Right lobe of liver (tissue), 6 donors: ENCODE data around the gene LTBP3. TPM values are rescaled to one million over a fixed set of nuclear protein-coding genes. Genes with fewer than 3 reads are reported as not detected.

Experiments used
- ATAC-seq, 4 donors: fragments of 200-7000 bp; cut with Tn5 transposase; one replicate each; pipeline ENCODE4 v1.9.1; 2020; ENCODE audit warnings: mild to moderate bottlenecking in 4 of 4, moderate library complexity in 4 of 4
- DNase-seq, 3 donors: peaks; one replicate each; pipeline ENCODE4 v3.0.0-alpha.2; 2020
- H3K27ac ChIP-seq, 3 donors: fragments of 200-600 bp; one replicate each; pipeline ENCODE4 v1.8.0; 2022
- H3K27me3 ChIP-seq, 2 donors: fragments of 200-600 bp; one replicate each; pipeline ENCODE4 v1.8.0; 2022
- H3K36me3 ChIP-seq, 4 donors: fragments of 200-600 bp; sonication (generic) in 1 of 4; one replicate each; pipeline versions ENCODE4 v1.5.1 to v1.8.0; 2017 to 2022; ENCODE audit warnings: control low read depth in 1 of 4
- H3K4me1 ChIP-seq, 4 donors: fragments of 200-600 bp; sonication (generic) in 1 of 4; one replicate each; pipeline versions ENCODE4 v1.5.1 to v1.8.0; 2017 to 2022; ENCODE audit warnings: control low read depth in 1 of 4
- H3K4me3 ChIP-seq, 3 donors: fragments of 200-600 bp; one replicate each; pipeline ENCODE4 v1.8.0; 2022
- H3K9me3 ChIP-seq, 4 donors: fragments of 200-600 bp; sonication (generic) in 1 of 4; one replicate each; pipeline versions ENCODE4 v1.5.1 to v1.8.0; 2017 to 2022; ENCODE audit warnings: control low read depth in 1 of 4
- CTCF ChIP-seq, 4 donors: fragments of 200-600 bp in 3 of 4; fragments of 450-650 bp in 1 of 4; IDR thresholded peaks; one replicate each; pipeline versions ENCODE4 v1.5.1 to v1.8.0; 2016 to 2022; ENCODE audit warnings: antibody characterized with exemption in 4 of 4, mild to moderate bottlenecking in 2 of 4
- POLR2A ChIP-seq: fragments of 450-650 bp; IDR thresholded peaks from one replicate; pipeline ENCODE4 v1.6.1; 2017; ENCODE audit warnings: antibody characterized with exemption, mild to moderate bottlenecking
- WGBS: methylation state at CpG from one replicate; pipeline ENCODE4 v1.1.6; 2018; ENCODE audit warnings: low coverage, low lambda C conversion rate; ENCODE audit not compliant: insufficient coverage; ENCODE audit errors: missing lambda C conversion rate; 5-methylcytosine and 5-hydroxymethylcytosine counted together
- intact Hi-C, 2 donors: fragments of 100-400 bp; cut with DNase I; formaldehyde crosslinking; loops; one replicate each; pipeline versions ENCODE4 v1.11.2 to v1.14.1; 2022
- total RNA-seq, 6 experiments: library from RNA; depleted of rRNA in 2 of 6; stranded (reverse); fragments of >200 nt in 2 of 6; fragmentation: NEBNext Ultra II Directional in 3 of 6; extraction: Animal tissue kit (Norgen Biotek cat#: 25700) in 3 of 6; gene quantifications; one replicate each; pipeline versions ENCODE4 v1.1.0 to v1.2.4, GENCODE V29; 2016 to 2023
- donor health status: DM: no; HTN: yes; CAD: no.
- donor health status: DM: no; HTN: no; CAD: no.
- donor health status: DM: no; HTN: no; CAD: no.
- donor health status: DM: no; HTN: yes; CAD: no.
- donor health status: DM: no; HTN: yes; CAD: no.

LTBP3 gene
- total RNA-seq, 6 experiments from 2014 or later: 26.6 to 94.1 (median 46.8) TPM

GRCh38 chr11:65586247-65586630 is 28.1 kb upstream of the LTBP3 start:
- H3K27me3 ChIP-seq: no peaks in the 10 kb centered on the region
- H3K9me3 ChIP-seq: no peaks in the 10 kb centered on the region
- DNase-seq (no peak), ATAC-seq (no peak)
- no peak overlapping the region for H3K27ac ChIP-seq
- H3K4me3 ChIP-seq: no peak overlapping the region
- H3K4me1 ChIP-seq: no peaks in the 10 kb centered on the region
- intact Hi-C loops: no loop called here
- TF ChIP-seq CTCF (IDR thresholded peaks at IDR 0.05): no peak
- no peak for TF ChIP-seq POLR2A
- no peaks in the 10 kb centered on the region for H3K36me3 ChIP-seq
- 60% methylated on average over 2 of the region's 4 CpGs for WGBS

- 90% methylated on average over 18 of the region's 51 CpGs for WGBS
- H3K4me3 ChIP-seq: no peak overlapping the region
- no peaks in the 10 kb centered on the region for H3K4me1 ChIP-seq
- intact Hi-C loops: no loop called here
- ATAC-seq (no peak), DNase-seq (no peak)
- H3K36me3 ChIP-seq: no peaks in the 10 kb centered on the region
- no peak for TF ChIP-seq CTCF (IDR thresholded peaks at IDR 0.05)
- TF ChIP-seq POLR2A: no peak
- no peaks in the 10 kb centered on the region for H3K9me3 ChIP-seq
- no peak overlapping the region for H3K27ac ChIP-seq
- H3K27me3 ChIP-seq: no peaks in the 10 kb centered on the region
Observed at GRCh38 chr11:65585396-65586246, 27.5 kb upstream of the LTBP3 start.

- no peak for DNase-seq
Observed at GRCh38 chr11:65584723-65585171, 26.6 kb upstream of the LTBP3 start.

GRCh38 chr11:65584106-65584505 is 25.9 kb upstream of the LTBP3 start:
- H3K4me3 ChIP-seq: no peak overlapping the region
- H3K27me3 ChIP-seq: no peaks in the 10 kb centered on the region
- H3K27ac ChIP-seq: no peak overlapping the region
- H3K9me3 ChIP-seq: no peaks in the 10 kb centered on the region
- TF ChIP-seq CTCF (IDR thresholded peaks at IDR 0.05) (no peak), POLR2A (no peak)
- no peaks in the 10 kb centered on the region for H3K4me1 ChIP-seq
- ATAC-seq (no peak), DNase-seq (no peak)
- H3K36me3 ChIP-seq: no peaks in the 10 kb centered on the region
- no CpG with 5 or more reads among the region's 8 CpGs for WGBS
- intact Hi-C loops: no loop called here

More at GRCh38 chr11:65584723-65585171, 26.6 kb upstream of the LTBP3 start:
- WGBS: 63% methylated on average over 11 of the region's 46 CpGs
- Histone ChIP-seq H3K27me3 (no peaks in the 10 kb centered on the region), H3K4me1 (no peaks in the 10 kb centered on the region), H3K4me3 (no peak overlapping the region), H3K27ac (no peak overlapping the region), H3K36me3 (no peaks in the 10 kb centered on the region), H3K9me3 (no peaks in the 10 kb centered on the region)
- TF ChIP-seq POLR2A: no peak
- ATAC-seq: no peak
- intact Hi-C loops: no loop called here

DNA sequence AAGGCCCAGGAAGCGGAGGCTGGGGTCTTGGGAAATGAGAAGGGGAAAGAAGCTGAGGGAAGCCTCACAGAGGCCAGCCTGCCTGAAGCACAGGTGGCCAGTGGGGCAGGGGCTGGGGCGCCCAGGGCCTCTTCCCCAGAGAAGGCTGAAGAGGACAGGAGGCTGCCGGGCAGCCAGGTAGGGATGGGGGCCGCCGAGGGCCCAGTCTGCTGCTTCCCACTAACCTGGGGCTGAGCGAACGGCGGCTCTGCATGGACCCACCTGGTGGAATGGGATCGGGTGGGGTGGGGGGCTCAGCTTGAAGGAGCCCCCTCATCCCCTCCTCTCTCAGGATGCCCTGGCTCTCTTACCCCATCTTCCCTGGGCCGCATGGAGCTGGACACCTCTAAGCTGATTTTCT is 25.4 kb upstream of the LTBP3 start:
- TF ChIP-seq POLR2A: no peak
- TF ChIP-seq CTCF (IDR thresholded peaks at IDR 0.05): no peak
- intact Hi-C loops: no loop called here
- Histone ChIP-seq H3K4me3 (no peak overlapping the region), H3K27me3 (no peaks in the 10 kb centered on the region), H3K27ac (no peak overlapping the region), H3K4me1 (no peaks in the 10 kb centered on the region), H3K9me3 (no peaks in the 10 kb centered on the region), H3K36me3 (no peaks in the 10 kb centered on the region)
- DNase-seq (no peak), ATAC-seq (no peak)
- 89% methylated on average over 1 of the region's 10 CpGs for whole genome bisulfite sequencing
